Measurements from ENCODE around the gene IMMT.

The IMMT gene

GRCh38 chr2:86213056-86213455 is 17.8 kb upstream of the IMMT start:
- H3K4me1 ChIP-seq (ENCODE audit: insufficient read depth, low read length): no peaks in the 10 kb centered on the region
- ATAC-seq (ENCODE audit: insufficient read depth, low read depth) (no peak), DNase-seq (no peak)
- H3K4me3 ChIP-seq (ENCODE audit: low read depth in 1 of 2, low read length in 2 of 2): no peak overlapping the region
- H3K9me3 ChIP-seq (ENCODE audit: insufficient read depth, low read length, severe bottlenecking): no peaks in the 10 kb centered on the region
- H3K27me3 ChIP-seq (ENCODE audit: insufficient read depth, low read length, poor library complexity): no peaks in the 10 kb centered on the region
- H3K9ac ChIP-seq (ENCODE audit: low read depth, low read length): no peak overlapping the region
- no peak for TF ChIP-seq EZH2 (IDR thresholded peaks at IDR 0.05; ENCODE audit: borderline replicate concordance, low read depth, low read length, severe bottlenecking)
- TF ChIP-seq, protein P1, sequence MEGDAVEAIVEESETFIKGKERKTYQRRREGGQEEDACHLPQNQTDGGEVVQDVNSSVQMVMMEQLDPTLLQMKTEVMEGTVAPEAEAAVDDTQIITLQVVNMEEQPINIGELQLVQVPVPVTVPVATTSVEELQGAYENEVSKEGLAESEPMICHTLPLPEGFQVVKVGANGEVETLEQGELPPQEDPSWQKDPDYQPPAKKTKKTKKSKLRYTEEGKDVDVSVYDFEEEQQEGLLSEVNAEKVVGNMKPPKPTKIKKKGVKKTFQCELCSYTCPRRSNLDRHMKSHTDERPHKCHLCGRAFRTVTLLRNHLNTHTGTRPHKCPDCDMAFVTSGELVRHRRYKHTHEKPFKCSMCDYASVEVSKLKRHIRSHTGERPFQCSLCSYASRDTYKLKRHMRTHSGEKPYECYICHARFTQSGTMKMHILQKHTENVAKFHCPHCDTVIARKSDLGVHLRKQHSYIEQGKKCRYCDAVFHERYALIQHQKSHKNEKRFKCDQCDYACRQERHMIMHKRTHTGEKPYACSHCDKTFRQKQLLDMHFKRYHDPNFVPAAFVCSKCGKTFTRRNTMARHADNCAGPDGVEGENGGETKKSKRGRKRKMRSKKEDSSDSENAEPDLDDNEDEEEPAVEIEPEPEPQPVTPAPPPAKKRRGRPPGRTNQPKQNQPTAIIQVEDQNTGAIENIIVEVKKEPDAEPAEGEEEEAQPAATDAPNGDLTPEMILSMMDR (IDR thresholded peaks at IDR 0.05; ENCODE audit: borderline replicate concordance, extremely low read depth, low read length, poor library complexity, severe bottlenecking): no peak
- no peaks in the 10 kb centered on the region for H4K20me1 ChIP-seq (ENCODE audit: insufficient read depth, low read length)
- no peak overlapping the region for H2AFZ ChIP-seq (ENCODE audit: low read depth, low read length)
- no peaks in the 10 kb centered on the region for H3K79me2 ChIP-seq (ENCODE audit: insufficient read depth, low read length)
- H3K36me3 ChIP-seq (ENCODE audit: insufficient read depth, low read length): peaks cover 62% of the 10 kb centered on the region
- H3K27ac ChIP-seq (ENCODE audit: low read length): no peak overlapping the region
- no peak overlapping the region for H3K4me2 ChIP-seq (ENCODE audit: insufficient read depth, low read length)

- Histone ChIP-seq H2AFZ (ENCODE audit: low read depth, low read length) (no peak overlapping the region), H3K4me1 (ENCODE audit: insufficient read depth, low read length) (no peaks in the 10 kb centered on the region), H3K79me2 (ENCODE audit: insufficient read depth, low read length) (no peaks in the 10 kb centered on the region), H3K4me3 (ENCODE audit: low read depth in 1 of 2, low read length in 2 of 2) (no peak overlapping the region), H3K36me3 (ENCODE audit: insufficient read depth, low read length) (peaks cover 74% of the 10 kb centered on the region), H3K9ac (ENCODE audit: low read depth, low read length) (no peak overlapping the region), H3K9me3 (ENCODE audit: insufficient read depth, low read length, severe bottlenecking) (no peaks in the 10 kb centered on the region), H3K27ac (ENCODE audit: low read length) (no peak overlapping the region), H4K20me1 (ENCODE audit: insufficient read depth, low read length) (no peaks in the 10 kb centered on the region), H3K27me3 (ENCODE audit: insufficient read depth, low read length, poor library complexity) (no peaks in the 10 kb centered on the region), H3K4me2 (ENCODE audit: insufficient read depth, low read length) (no peak overlapping the region)
- DNase-seq (no peak), ATAC-seq (ENCODE audit: insufficient read depth, low read depth) (no peak)
- TF ChIP-seq, protein P1 (IDR thresholded peaks at IDR 0.05; ENCODE audit: borderline replicate concordance, extremely low read depth, low read length, poor library complexity, severe bottlenecking): no peak
- no peak for TF ChIP-seq EZH2 (IDR thresholded peaks at IDR 0.05; ENCODE audit: borderline replicate concordance, low read depth, low read length, severe bottlenecking)
Measured at GRCh38 chr2:86211796-86212188, 16.5 kb upstream of the IMMT start.

GRCh38 chr2:86211033-86211795 is 16.0 kb upstream of the IMMT start:
- no peaks in the 10 kb centered on the region for H3K79me2 ChIP-seq (ENCODE audit: insufficient read depth, low read length)
- no peaks in the 10 kb centered on the region for H4K20me1 ChIP-seq (ENCODE audit: insufficient read depth, low read length)
- no peaks in the 10 kb centered on the region for H3K9me3 ChIP-seq (ENCODE audit: insufficient read depth, low read length, severe bottlenecking)
- ATAC-seq (ENCODE audit: insufficient read depth, low read depth) (no peak), DNase-seq (no peak)
- no peak overlapping the region for H3K27ac ChIP-seq (ENCODE audit: low read length)
- TF ChIP-seq, protein P1 (IDR thresholded peaks at IDR 0.05; ENCODE audit: borderline replicate concordance, extremely low read depth, low read length, poor library complexity, severe bottlenecking): no peak
- TF ChIP-seq EZH2 (IDR thresholded peaks at IDR 0.05; ENCODE audit: borderline replicate concordance, low read depth, low read length, severe bottlenecking): no peak
- no peak overlapping the region for H3K9ac ChIP-seq (ENCODE audit: low read depth, low read length)
- H3K4me2 ChIP-seq (ENCODE audit: insufficient read depth, low read length): no peak overlapping the region
- no peak overlapping the region for H3K4me3 ChIP-seq (ENCODE audit: low read depth in 1 of 2, low read length in 2 of 2)
- H3K36me3 ChIP-seq (ENCODE audit: insufficient read depth, low read length): peaks cover 80% of the 10 kb centered on the region
- H3K4me1 ChIP-seq (ENCODE audit: insufficient read depth, low read length): no peaks in the 10 kb centered on the region
- H2AFZ ChIP-seq (ENCODE audit: low read depth, low read length): no peak overlapping the region
- H3K27me3 ChIP-seq (ENCODE audit: insufficient read depth, low read length, poor library complexity): no peaks in the 10 kb centered on the region

Measured in DND-41 (cell line).